PC-3 (cell line): ENCODE data around the gene PAPOLG.

Source experiments
- CTCF ChIP-seq: fragments of 300-600 bp; sonication (generic); conservative IDR thresholded peaks from 2 replicates; pipeline ENCODE4 v1.5.1; 2017; ENCODE audit warnings: antibody characterized with exemption, low read depth, mild to moderate bottlenecking, low read length
- EZH2 ChIP-seq: fragments of 300-600 bp; sonication (generic); IDR thresholded peaks from one replicate; pipeline ENCODE4 v1.6.1; 2017; ENCODE audit warnings: antibody characterized with exemption, mild to moderate bottlenecking, low read length; ENCODE audit not compliant: unreplicated experiment

- peak; percentile 87 for TF ChIP-seq CTCF
- no peak for TF ChIP-seq EZH2
These were observed 48.2 kb upstream of the PAPOLG start for GRCh38 chr2:60707750-60708371.
